GM18909 (cell line): Measurements from ENCODE around the gene CNTN4.

Experiments used
- ATAC-seq: cut with Tn5 transposase; IDR thresholded peaks from one replicate; pipeline ENCODE4 v1.9.1; 2021; ENCODE audit warnings: mild to moderate bottlenecking; ENCODE audit not compliant: unreplicated experiment, poor library complexity

CNTN4 gene

DNA sequence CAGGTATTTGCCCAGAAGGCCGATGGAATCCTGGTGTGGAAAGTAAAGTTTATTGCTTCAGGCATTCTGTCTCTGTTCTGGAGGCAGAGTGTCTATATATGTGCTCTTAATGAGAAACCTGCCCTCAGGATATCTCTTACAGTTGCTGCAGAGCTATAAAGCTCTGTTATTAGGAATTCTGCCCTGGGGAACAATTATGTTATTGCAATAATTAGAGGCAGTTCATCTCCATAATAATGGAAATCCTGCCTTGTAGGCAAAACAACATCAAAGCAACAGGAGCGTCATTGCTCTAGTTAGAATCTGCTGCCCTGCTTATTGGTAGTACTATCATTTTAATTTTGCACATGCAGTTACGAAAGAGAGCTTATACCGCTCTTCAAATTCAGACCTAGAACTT lies 835.9 kb downstream of the CNTN4 start:
- ATAC-seq, result no peak

GRCh38 chr3:2937055-2937454 lies 838.4 kb downstream of the CNTN4 start:
- ATAC-seq, result no peak

GRCh38 chr3:2937592-2937991 lies 838.9 kb downstream of the CNTN4 start:
- ATAC-seq, result no peak

GRCh38 chr3:2938711-2939110 lies 840.0 kb downstream of the CNTN4 start:
- no peak for ATAC-seq

DNA sequence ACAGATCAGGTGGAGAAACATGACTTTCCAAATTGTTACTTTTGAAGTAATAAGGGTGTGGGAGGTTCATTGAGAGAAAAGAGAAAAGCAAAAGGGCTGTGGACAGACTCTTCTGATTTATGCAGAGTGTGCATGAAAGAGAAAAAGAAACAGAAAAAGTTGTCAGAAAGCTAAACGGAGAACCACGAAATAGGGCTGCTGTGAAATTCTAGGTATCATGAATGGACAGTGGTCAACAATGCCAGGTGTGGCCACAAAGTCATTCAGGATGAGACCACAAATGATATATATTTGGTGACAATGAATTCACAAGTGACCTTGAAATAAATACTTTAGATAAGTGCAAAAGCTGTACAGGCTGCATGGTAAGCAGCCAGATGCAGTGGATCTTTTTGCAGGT lies 841.4 kb downstream of the CNTN4 start:
- ATAC-seq, result no peak

- peak; percentile 87 for ATAC-seq
These were observed 846.0 kb downstream of the CNTN4 start for GRCh38 chr3:2944628-2945027.

DNA sequence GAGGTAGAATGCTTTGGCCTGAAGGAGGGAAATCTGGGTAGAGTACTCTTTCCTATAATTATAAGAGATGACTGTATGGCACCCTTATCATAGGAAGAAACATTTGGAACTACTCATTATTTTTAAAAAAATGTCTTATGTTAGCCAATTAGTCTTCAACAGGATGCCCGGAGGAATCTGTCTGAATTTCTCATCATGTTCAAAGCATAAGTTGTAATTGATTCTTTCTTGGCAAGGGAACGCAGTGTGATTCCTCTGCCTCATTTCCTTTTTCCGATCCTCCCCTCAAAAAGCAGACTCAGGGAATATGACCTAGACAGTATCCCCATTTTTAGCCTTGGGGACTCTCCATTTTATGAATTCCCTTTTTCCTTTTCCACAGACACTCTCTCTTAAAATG lies 846.5 kb downstream of the CNTN4 start:
- no peak for ATAC-seq

DNA sequence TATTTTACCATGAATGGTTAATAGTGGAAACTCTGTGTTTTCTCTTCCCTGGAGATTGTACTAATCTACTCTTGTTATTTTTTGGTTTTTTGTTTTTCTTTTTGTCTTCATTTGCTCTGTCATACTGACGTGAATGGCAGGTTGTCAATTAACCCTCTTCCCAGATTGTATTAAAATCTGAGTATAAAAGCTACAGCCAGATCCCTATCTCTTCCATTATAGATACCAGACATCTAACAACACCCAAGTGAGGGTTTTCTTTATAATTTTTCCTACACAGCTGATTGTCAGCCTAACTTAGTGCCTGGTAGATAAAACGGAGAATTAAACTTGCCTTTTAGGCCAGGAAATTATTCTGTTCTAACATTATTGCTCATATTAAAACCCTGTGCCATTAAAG lies 848.9 kb downstream of the CNTN4 start:
- no peak for ATAC-seq

DNA sequence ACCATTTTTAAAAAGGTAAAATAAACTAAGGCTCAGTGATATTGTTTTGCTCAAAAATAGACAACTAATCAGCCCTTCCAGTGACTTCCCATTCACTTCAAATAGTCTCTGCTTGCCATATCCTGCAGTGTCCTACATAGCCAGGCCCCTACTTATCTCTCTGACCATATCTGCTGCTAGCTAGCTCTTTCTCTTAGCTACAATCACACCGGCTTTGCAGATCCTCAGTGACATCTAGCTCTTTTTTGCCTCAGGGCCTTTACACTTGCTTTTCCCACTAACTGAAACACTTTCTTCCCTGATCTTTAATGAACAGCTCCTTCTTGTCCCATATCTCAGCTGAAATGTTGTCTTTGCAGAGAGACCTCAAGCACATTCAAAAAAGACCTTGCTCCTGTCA lies 850.2 kb downstream of the CNTN4 start:
- ATAC-seq, result no peak

DNA sequence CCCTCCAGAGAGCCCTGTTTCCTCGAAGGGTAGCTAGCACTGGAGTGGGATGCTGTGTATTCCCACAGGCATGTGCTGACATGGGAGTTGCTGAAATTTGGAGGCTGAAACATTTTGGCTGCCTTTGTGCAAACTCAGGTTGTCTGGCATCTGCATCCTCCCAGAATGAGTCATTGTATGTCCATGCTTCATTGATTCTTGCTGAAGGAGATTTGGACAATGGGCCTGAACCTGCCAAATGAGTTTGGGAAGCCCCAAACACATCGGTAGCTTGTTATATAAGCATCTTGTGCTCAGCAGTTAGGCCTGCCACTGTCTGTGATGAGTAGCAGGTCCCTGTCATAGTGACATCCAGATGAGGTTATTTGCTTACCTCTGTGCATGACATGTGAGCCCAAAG lies 851.5 kb downstream of the CNTN4 start:
- no peak for ATAC-seq

DNA sequence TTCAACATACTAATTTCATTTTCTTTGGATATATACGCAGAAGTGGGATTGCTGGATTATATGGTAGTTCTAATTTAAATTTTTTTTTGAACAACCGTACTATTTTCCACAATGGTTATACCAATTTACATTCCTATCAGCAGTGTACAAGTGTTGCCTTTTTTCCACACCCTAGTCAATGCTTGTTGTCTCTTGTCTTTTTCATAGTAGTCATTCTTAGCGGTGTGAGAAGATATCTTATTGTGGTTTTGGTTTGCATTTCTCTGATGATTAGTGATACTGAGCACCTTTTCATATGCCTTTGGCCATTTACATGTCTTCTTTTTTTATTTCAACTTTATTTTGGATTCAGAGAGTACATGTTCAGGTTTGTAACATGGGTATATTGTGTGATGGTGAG lies 858.4 kb downstream of the CNTN4 start:
- no peak for ATAC-seq

- ATAC-seq, result no peak
These were observed 859.9 kb downstream of the CNTN4 start for GRCh38 chr3:2958551-2958950.

- no peak for ATAC-seq
These were observed 862.9 kb downstream of the CNTN4 start for GRCh38 chr3:2961576-2961975.

- no peak for ATAC-seq
These were observed 869.2 kb downstream of the CNTN4 start for GRCh38 chr3:2967871-2968270.

DNA sequence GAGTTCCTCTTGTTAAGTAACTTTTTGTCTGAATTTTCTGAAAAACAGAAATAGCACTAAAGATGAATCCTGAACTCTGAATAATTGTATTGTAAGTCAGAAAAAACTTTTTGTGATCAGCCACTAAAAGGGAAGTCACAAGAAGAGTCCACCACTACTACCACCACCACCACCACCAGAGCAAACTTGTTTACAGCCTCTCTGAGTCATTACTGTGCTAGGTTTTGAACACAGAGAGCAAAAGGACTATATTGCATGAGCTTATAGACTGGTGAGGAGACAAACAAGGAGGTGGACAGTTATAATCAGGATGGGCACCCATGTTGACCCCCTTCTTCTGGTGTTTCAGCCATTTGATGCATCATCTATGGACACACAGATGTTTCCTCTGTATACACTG lies 869.8 kb downstream of the CNTN4 start:
- ATAC-seq, result no peak

- ATAC-seq, result no peak
These were observed 877.5 kb downstream of the CNTN4 start for GRCh38 chr3:2976212-2976611.

GRCh38 chr3:2976796-2977195 lies 878.1 kb downstream of the CNTN4 start:
- no peak for ATAC-seq

DNA sequence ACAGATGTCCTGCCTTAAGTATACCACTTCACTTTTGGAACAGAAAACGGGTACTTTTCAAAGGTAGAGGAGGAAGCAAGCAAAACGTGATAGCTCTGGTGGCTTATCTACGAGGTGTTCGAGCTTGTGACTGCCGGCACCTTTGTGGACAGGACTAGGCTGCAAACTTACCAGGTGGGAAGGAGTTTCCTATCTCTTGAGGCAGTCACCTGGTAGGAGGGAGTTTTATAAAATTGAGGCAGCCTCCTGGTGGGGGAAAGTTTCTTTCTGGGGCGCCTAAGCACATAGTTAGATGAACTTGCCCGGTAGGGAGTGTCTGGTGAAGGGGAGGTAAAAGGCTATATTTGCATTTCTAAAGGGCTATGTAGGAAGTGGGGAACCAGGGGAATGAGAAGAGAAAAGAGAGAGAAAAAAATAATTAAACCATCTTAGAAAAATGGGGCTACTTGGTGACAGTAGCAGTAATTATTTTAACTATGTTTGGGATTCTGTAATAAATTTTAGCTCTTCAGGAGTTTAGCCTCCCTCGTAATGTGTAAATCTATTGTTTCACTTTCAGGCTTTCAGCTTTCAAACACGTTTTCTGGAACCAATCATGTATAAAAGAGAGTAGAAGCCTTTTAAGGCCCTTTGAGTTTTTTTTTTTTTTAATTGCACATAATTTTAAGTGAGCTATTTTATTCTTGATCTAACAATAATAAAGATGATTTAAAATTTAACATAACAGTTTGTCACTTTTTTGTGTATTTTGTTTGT lies 880.5 kb downstream of the CNTN4 start:
- ATAC-seq, result no peak

GRCh38 chr3:2984005-2984830 lies 885.6 kb downstream of the CNTN4 start:
- ATAC-seq, result no peak

- ATAC-seq, result no peak
These were observed 886.2 kb downstream of the CNTN4 start for GRCh38 chr3:2984831-2985220.

DNA sequence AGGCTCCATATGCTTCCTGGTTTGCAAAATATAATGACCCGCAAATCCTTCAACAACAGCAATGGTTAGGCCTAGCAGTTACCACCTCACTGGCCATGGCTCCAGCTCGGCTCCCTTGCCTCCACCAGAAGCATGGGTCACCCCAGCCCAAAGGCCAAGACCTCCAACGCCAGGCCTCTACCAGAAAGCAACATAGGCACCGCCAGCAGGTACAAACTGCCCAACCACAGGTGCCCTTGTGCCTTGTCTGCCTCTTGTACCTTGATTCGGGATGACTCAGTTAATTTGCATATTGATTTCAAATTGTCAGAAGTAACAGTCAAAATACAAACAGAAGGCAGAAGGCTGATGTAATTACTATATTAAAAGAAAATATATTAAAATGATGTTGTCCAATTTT lies 886.8 kb downstream of the CNTN4 start:
- no peak for ATAC-seq

DNA sequence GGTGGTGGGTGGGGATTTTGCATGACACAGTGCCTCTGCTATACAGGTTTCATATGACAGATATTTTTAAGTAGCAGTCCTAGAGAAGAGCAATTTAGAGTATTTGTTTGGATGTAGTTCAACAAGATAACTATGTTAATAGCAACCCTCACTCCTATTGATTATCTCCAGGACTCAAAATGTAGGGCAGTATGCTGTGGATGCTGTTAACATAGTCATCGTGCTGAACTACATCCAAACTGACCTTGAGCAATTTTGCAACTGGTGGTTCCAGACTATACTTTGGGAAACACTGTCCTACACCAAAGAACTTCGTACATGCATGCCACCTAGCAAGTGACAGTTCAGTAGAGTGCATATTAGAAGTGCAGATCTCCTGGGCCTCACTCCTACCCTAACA lies 893.9 kb downstream of the CNTN4 start:
- ATAC-seq, result no peak
